Measurements from ENCODE around the gene SCAF1.

The SCAF1 gene

GRCh38 chr19:49685845-49686332, 43.9 kb downstream of the SCAF1 start:
- DNase-seq (ENCODE audit: low read depth in 2 of 2), result no peak

GRCh38 chr19:49686503-49687088, 44.6 kb downstream of the SCAF1 start:
- no peak for DNase-seq (ENCODE audit: low read depth in 2 of 2)

- no peak for DNase-seq (ENCODE audit: low read depth in 2 of 2)
Observed at GRCh38 chr19:49687150-49687549, 45.1 kb downstream of the SCAF1 start.

GRCh38 chr19:49687566-49688316, 45.7 kb downstream of the SCAF1 start:
- no peak for DNase-seq (ENCODE audit: low read depth in 2 of 2)

- no peak for DNase-seq (ENCODE audit: low read depth in 2 of 2)
Observed at GRCh38 chr19:49688531-49689132, 46.6 kb downstream of the SCAF1 start.

GRCh38 chr19:49689133-49690078, 47.4 kb downstream of the SCAF1 start, which contains the start of gene ADM5:
ADM5 (plus strand) TSS chr19:49689594; CDS start chr19:49689838, 244 bp downstream.
- DNase-seq (ENCODE audit: low read depth in 2 of 2), result peak in 1 of 2 donors; percentile 26

- DNase-seq (ENCODE audit: low read depth in 2 of 2), result no peak
Observed at GRCh38 chr19:49690079-49690655, 48.2 kb downstream of the SCAF1 start.

GRCh38 chr19:49690656-49691242, 48.7 kb downstream of the SCAF1 start, which contains the start of gene CPT1C:
CPT1C (plus strand) TSS chr19:49691116; CDS start chr19:49692253, 1,137 bp downstream.
- peak; percentile 55 for DNase-seq (ENCODE audit: low read depth in 2 of 2)

GRCh38 chr19:49691243-49692146, 49.5 kb downstream of the SCAF1 start:
- no peak for DNase-seq (ENCODE audit: low read depth in 2 of 2)

GRCh38 chr19:49692147-49692506, 50.1 kb downstream of the SCAF1 start:
- DNase-seq (ENCODE audit: low read depth in 2 of 2), result no peak

GRCh38 chr19:49696115-49696514, 54.1 kb downstream of the SCAF1 start:
- no peak for DNase-seq (ENCODE audit: low read depth in 2 of 2)

- no peak for DNase-seq (ENCODE audit: low read depth in 2 of 2)
Observed at GRCh38 chr19:49696865-49697264, 54.9 kb downstream of the SCAF1 start.

- no peak for DNase-seq (ENCODE audit: low read depth in 2 of 2)
Observed at GRCh38 chr19:49699364-49699763, 57.4 kb downstream of the SCAF1 start.

- DNase-seq (ENCODE audit: low read depth in 2 of 2), result no peak
Observed at GRCh38 chr19:49700563-49700962, 58.6 kb downstream of the SCAF1 start.

GRCh38 chr19:49701271-49701786, 59.3 kb downstream of the SCAF1 start:
- no peak for DNase-seq (ENCODE audit: low read depth in 2 of 2)

GRCh38 chr19:49704888-49705642, 63.1 kb downstream of the SCAF1 start:
- DNase-seq (ENCODE audit: low read depth in 2 of 2), result no peak

GRCh38 chr19:49705919-49706318, 63.9 kb downstream of the SCAF1 start:
- DNase-seq (ENCODE audit: low read depth in 2 of 2), result no peak

Data from stimulated activated CD4-positive, alpha-beta T cell treated with anti-CD3 and anti-CD28 coated beads, Interleukin-15, amount 100 ng/mL, for 48 hours (primary cell).